Suprapubic skin (tissue), 4 donors: Measurements from ENCODE around the gene GPAM. TPM values are rescaled to one million over a fixed set of nuclear protein-coding genes. Genes with fewer than 3 reads are reported as not detected.

Experiments
- DNase-seq, 2 donors: peaks; one replicate each; pipeline ENCODE4 v3.0.0-alpha.2; 2019; ENCODE audit warnings: low spot score in 2 of 2
- H3K27ac ChIP-seq: fragments of 200-600 bp; sonication (generic); one replicate; pipeline ENCODE4 v1.5.1; 2019
- H3K27me3 ChIP-seq: fragments of 200-600 bp; sonication (generic); one replicate; pipeline ENCODE4 v1.5.1; 2019
- H3K36me3 ChIP-seq: fragments of 200-600 bp; sonication (generic); one replicate; pipeline ENCODE4 v1.5.1; 2019
- H3K4me1 ChIP-seq: fragments of 200-600 bp; sonication (generic); one replicate; pipeline ENCODE4 v1.5.1; 2019
- H3K4me3 ChIP-seq: fragments of 200-600 bp; sonication (generic); one replicate; pipeline ENCODE4 v1.5.1; 2019; ENCODE audit warnings: mild to moderate bottlenecking
- H3K9me3 ChIP-seq: fragments of 200-600 bp; sonication (generic); one replicate; pipeline ENCODE4 v1.5.1; 2019
- EP300 ChIP-seq: sonication (generic); formaldehyde crosslinking; IDR thresholded peaks from one replicate; pipeline ENCODE4 v1.6.1; 2017; ENCODE audit warnings: antibody characterized with exemption
- POLR2A ChIP-seq, 2 donors: fragments of 450-650 bp; IDR thresholded peaks; one replicate each; pipeline ENCODE4 v1.6.1; 2017; ENCODE audit warnings: antibody characterized with exemption in 2 of 2, mild to moderate bottlenecking in 2 of 2, moderate library complexity in 2 of 2
- POLR2AphosphoS5 ChIP-seq, 3 donors: sonication (generic); formaldehyde crosslinking; IDR thresholded peaks; one replicate each; pipeline ENCODE4 v1.6.1; 2017; ENCODE audit warnings: antibody characterized with exemption in 3 of 3
- WGBS: methylation state at CpG from one replicate; pipeline ENCODE4 v1.1.5; 2018; 5-methylcytosine and 5-hydroxymethylcytosine counted together
- total RNA-seq, 4 donors: library from RNA; depleted of rRNA; stranded (reverse); fragments of >200 nt; gene quantifications; one replicate each; pipeline ENCODE4 v1.1.0, GENCODE V29; 2016
- TF ChIP-seq, protein P1 (sequence below), 2 donors: fragments of 200-600 bp in 1 of 2; fragments of 450-650 bp in 1 of 2; sonication (generic) in 1 of 2; IDR thresholded peaks; one replicate each; pipeline ENCODE4 v1.5.1; 2016 to 2019; ENCODE audit warnings: antibody characterized with exemption in 2 of 2, mild to moderate bottlenecking in 1 of 2, moderate library complexity in 1 of 2

GPAM gene
- total RNA-seq, 4 donors from 2014 or later = 5.2 to 16.2 (median 6.8) TPM

DNA sequence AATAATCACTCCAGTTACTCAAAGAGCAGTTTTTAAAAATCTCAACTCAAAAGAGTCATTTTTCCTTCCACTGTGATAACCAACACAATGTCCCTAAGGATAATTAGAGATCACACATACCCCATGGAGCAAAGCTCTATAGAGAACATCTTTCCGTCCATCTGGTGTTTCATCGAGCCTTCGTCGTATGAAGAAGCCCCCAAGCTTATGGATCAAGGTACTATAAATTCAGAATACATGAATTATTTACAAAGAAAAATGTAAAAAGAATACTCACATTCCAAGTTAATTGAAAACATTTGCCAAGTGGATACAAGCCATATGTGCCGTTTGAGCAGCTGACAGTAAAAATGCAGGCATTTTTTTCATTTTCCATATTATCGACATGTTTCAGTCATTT lies 14.8 kb downstream of the GPAM start:
- H3K36me3 ChIP-seq = peaks cover 87% of the 10 kb centered on the region
- H3K4me1 ChIP-seq = no peaks in the 10 kb centered on the region
- H3K4me3 ChIP-seq = no peak overlapping the region
- H3K27ac ChIP-seq = no peak overlapping the region
- H3K9me3 ChIP-seq = no peaks in the 10 kb centered on the region
- DNase-seq = no peak
- TF ChIP-seq, protein P1, sequence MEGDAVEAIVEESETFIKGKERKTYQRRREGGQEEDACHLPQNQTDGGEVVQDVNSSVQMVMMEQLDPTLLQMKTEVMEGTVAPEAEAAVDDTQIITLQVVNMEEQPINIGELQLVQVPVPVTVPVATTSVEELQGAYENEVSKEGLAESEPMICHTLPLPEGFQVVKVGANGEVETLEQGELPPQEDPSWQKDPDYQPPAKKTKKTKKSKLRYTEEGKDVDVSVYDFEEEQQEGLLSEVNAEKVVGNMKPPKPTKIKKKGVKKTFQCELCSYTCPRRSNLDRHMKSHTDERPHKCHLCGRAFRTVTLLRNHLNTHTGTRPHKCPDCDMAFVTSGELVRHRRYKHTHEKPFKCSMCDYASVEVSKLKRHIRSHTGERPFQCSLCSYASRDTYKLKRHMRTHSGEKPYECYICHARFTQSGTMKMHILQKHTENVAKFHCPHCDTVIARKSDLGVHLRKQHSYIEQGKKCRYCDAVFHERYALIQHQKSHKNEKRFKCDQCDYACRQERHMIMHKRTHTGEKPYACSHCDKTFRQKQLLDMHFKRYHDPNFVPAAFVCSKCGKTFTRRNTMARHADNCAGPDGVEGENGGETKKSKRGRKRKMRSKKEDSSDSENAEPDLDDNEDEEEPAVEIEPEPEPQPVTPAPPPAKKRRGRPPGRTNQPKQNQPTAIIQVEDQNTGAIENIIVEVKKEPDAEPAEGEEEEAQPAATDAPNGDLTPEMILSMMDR (IDR thresholded peaks at IDR 0.05) = no peak
- TF ChIP-seq POLR2AphosphoS5 (IDR thresholded peaks at IDR 0.05) (no peak), EP300 (no peak), POLR2A (IDR thresholded peaks at IDR 0.05) (no peak)
- H3K27me3 ChIP-seq = no peaks in the 10 kb centered on the region
- 83% methylated on average over 6 of the region's 6 CpGs for WGBS

- Histone ChIP-seq H3K9me3 (no peaks in the 10 kb centered on the region), H3K4me1 (no peaks in the 10 kb centered on the region), H3K27me3 (no peaks in the 10 kb centered on the region), H3K36me3 (peaks cover 85% of the 10 kb centered on the region), H3K4me3 (no peak overlapping the region), H3K27ac (no peak overlapping the region)
- TF ChIP-seq, protein P1 (IDR thresholded peaks at IDR 0.05) = no peak
- TF ChIP-seq POLR2AphosphoS5 (IDR thresholded peaks at IDR 0.05) (no peak), POLR2A (IDR thresholded peaks at IDR 0.05) (no peak), EP300 (no peak)
- 87% methylated on average over 3 of the region's 3 CpGs for WGBS
- DNase-seq = no peak
Measured at GRCh38 chr10:112166800-112167199, 16.8 kb downstream of the GPAM start.

DNA sequence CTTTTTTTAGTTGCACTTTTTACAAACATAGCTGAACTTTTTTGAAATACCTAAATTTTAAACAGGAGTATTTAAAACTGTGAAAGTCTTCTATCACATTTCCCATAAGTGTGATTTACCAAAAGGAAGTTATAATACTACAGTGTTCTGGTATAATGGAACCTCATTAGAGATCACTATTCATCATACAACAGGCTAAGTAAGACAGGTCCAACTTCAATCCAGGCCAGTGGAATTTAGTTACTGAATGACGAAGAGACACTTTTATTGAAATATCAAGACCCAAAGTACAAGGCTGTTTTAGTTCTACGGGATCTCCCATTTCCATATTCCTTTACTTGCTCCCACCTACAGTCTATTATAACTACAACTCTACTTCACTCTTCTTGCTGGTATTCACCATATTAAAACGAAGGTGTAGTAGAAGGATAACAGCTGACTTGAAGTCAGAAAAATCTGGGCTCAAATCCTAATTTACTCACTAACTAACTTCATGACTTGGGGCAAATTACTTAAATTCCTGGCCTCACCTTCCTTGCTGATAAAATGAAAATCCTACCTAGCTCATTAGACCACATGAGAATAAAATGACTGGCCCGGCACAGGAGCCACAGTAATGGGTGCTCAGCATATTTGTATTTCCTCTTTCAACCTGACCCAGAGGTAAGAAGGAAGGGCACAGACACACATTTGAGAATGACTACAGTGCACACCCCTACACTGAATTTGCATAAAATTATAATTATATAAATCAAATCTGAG lies 21.6 kb downstream of the GPAM start:
- Histone ChIP-seq H3K4me3 (no peak overlapping the region), H3K27ac (no peak overlapping the region), H3K36me3 (peaks cover 90% of the 10 kb centered on the region), H3K4me1 (no peaks in the 10 kb centered on the region), H3K9me3 (no peaks in the 10 kb centered on the region), H3K27me3 (no peaks in the 10 kb centered on the region)
- no peak for TF ChIP-seq POLR2AphosphoS5 (IDR thresholded peaks at IDR 0.05)
- TF ChIP-seq POLR2A (IDR thresholded peaks at IDR 0.05) = no peak
- TF ChIP-seq, protein P1 (IDR thresholded peaks at IDR 0.05) = no peak
- TF ChIP-seq EP300 = no peak
- 66% methylated on average over 4 of the region's 4 CpGs for WGBS
- DNase-seq = no peak

DNA sequence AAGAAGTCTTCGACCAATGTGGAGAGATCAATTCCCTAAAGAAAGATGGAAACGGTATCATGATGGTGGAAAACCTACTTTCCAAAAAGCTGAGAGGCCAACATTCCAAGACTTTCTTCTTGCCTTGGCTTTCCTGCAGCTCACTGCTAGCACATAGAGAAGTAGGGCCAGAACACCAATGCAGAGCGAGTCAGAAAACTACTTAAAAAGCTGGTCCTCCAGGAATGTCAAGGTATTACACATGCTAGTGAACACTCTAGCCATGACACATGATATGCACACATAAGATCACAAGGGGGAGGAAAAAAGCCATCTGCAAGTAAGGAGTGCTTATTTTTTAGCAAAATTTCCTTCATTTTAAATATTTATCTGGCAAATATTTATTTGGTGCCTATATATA lies 22.7 kb downstream of the GPAM start:
- Histone ChIP-seq H3K27me3 (no peaks in the 10 kb centered on the region), H3K4me1 (no peaks in the 10 kb centered on the region), H3K9me3 (no peaks in the 10 kb centered on the region), H3K4me3 (no peak overlapping the region), H3K36me3 (peaks cover 91% of the 10 kb centered on the region), H3K27ac (no peak overlapping the region)
- no peak for DNase-seq
- no peak for TF ChIP-seq POLR2AphosphoS5 (IDR thresholded peaks at IDR 0.05)
- TF ChIP-seq, protein P1 (IDR thresholded peaks at IDR 0.05) = no peak
- no peak for TF ChIP-seq EP300
- TF ChIP-seq POLR2A (IDR thresholded peaks at IDR 0.05) = no peak
- 93% methylated on average over 3 of the region's 3 CpGs for WGBS

DNA sequence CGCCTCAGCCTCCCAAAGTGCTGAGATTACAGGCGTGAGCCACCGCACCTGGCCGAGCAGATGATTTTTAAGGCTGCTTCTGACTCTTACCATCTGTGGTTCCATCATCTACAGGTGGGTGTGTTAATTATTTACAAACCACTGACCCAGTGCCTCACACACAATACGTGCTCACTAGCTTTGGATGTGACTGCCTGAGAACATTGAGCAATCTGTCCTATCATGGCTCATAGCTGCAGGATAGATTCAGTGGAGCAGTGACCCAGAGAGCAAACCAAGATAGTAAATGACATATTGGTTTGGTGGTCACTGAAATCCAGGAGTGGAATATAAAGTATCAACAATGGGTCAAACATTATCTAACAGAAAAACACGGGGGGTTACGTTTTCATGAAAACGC lies 24.1 kb downstream of the GPAM start:
- TF ChIP-seq POLR2A (IDR thresholded peaks at IDR 0.05) (no peak), EP300 (no peak), POLR2AphosphoS5 (IDR thresholded peaks at IDR 0.05) (no peak)
- TF ChIP-seq, protein P1 (IDR thresholded peaks at IDR 0.05) = no peak
- H3K27me3 ChIP-seq = no peaks in the 10 kb centered on the region
- H3K9me3 ChIP-seq = no peaks in the 10 kb centered on the region
- peaks cover 93% of the 10 kb centered on the region for H3K36me3 ChIP-seq
- H3K4me3 ChIP-seq = no peak overlapping the region
- H3K4me1 ChIP-seq = no peaks in the 10 kb centered on the region
- WGBS = 97% methylated on average over 8 of the region's 8 CpGs
- DNase-seq = no peak
- H3K27ac ChIP-seq = no peak overlapping the region
